KMS-11 (cell line): ENCODE data around the gene GRAMD1A.
"Not testable (repeated sequence)": the region's sequence is repeated elsewhere in the genome, so short reads cannot be mapped to it uniquely, and the experiment has no call there.

ENCODE experiments used
- H2AFZ ChIP-seq: fragments of 200-600 bp; sonication (generic); 2 replicates; pipeline ENCODE4 v1.6.1; 2016; ENCODE audit warnings: antibody characterized with exemption, mixed run types, low read depth
- H3K27ac ChIP-seq: fragments of 200-600 bp; sonication (generic); 2 replicates; pipeline ENCODE4 v1.6.1; 2016; ENCODE audit warnings: mild to moderate bottlenecking, mixed run types
- H3K27me3 ChIP-seq: fragments of 200-600 bp; sonication (generic); 2 replicates; pipeline ENCODE4 v1.6.1; 2017; ENCODE audit warnings: mild to moderate bottlenecking, low read depth, mixed run types, moderate library complexity; ENCODE audit not compliant: insufficient read depth
- H3K36me3 ChIP-seq: fragments of 200-600 bp; sonication (generic); 2 replicates; pipeline ENCODE4 v1.6.1; 2017; ENCODE audit warnings: mild to moderate bottlenecking, mixed run types; ENCODE audit not compliant: insufficient read depth
- H3K4me1 ChIP-seq: fragments of 200-600 bp; sonication (generic); 2 replicates; pipeline ENCODE4 v1.6.1; 2016; ENCODE audit warnings: mild to moderate bottlenecking, low read depth, mixed run types; ENCODE audit not compliant: poor library complexity, severe bottlenecking
- H3K4me2 ChIP-seq: fragments of 200-600 bp; sonication (generic); 2 replicates; pipeline ENCODE4 v1.7.0; 2016; ENCODE audit warnings: mild to moderate bottlenecking, mixed run types
- H3K4me3 ChIP-seq: fragments of 200-600 bp; sonication (generic); IDR thresholded peaks from 2 replicates; pipeline ENCODE4 v1.6.1; 2017; ENCODE audit warnings: low read depth, low read length, mixed read lengths; ENCODE audit not compliant: insufficient read depth
- H3K79me2 ChIP-seq: fragments of 200-600 bp; sonication (generic); 2 replicates; pipeline ENCODE4 v1.6.1; 2016; ENCODE audit warnings: low read depth, mixed run types; ENCODE audit not compliant: insufficient read depth
- H3K9ac ChIP-seq: fragments of 200-600 bp; sonication (generic); 2 replicates; pipeline ENCODE4 v1.6.1; 2016; ENCODE audit warnings: mild to moderate bottlenecking, mixed run types
- H4K20me1 ChIP-seq: fragments of 200-600 bp; sonication (generic); 2 replicates; pipeline ENCODE4 v1.6.1; 2016; ENCODE audit warnings: mild to moderate bottlenecking, mixed run types; ENCODE audit not compliant: insufficient read depth
- CTCF ChIP-seq: fragments of 200-600 bp; sonication (generic); conservative IDR thresholded peaks from 2 replicates; pipeline ENCODE4 v1.6.1; 2017; ENCODE audit warnings: low read depth, mild to moderate bottlenecking, antibody characterized with exemption, low read length, moderate library complexity, mixed read lengths

GRAMD1A gene

DNA sequence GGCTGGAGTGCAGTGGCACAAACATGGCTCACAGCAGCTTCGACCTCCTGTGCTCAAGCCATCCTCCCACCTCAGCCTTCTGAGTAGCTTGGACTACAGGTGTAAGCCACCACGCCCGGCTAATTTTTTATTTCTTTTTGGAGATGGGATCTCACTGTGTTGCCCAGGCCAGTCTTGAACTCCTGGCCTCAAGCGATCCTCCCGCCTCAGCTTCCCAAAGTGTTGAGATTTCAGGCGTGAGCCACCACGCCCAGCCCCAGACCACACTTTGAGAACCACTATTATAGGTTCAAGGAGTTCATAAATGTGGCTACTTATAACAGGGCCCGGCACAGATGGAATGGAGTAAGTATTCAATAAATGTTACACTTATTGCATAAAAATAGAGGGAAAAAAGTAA, 26.9 kb downstream of the GRAMD1A start:
- Histone ChIP-seq H2AFZ (no peak overlapping the region), H3K4me1 (no peaks in the 10 kb centered on the region), H3K4me2 (no peak overlapping the region), H3K9ac (no peak overlapping the region), H3K36me3 (no peaks in the 10 kb centered on the region), H3K27me3 (peaks cover 5% of the 10 kb centered on the region; the same call in 1 of the 2 replicates), H3K27ac (no peak overlapping the region), H3K79me2 (no peaks in the 10 kb centered on the region), H3K4me3 (no peak overlapping the region), H4K20me1 (no peaks in the 10 kb centered on the region)
- no peak for TF ChIP-seq CTCF

DNA sequence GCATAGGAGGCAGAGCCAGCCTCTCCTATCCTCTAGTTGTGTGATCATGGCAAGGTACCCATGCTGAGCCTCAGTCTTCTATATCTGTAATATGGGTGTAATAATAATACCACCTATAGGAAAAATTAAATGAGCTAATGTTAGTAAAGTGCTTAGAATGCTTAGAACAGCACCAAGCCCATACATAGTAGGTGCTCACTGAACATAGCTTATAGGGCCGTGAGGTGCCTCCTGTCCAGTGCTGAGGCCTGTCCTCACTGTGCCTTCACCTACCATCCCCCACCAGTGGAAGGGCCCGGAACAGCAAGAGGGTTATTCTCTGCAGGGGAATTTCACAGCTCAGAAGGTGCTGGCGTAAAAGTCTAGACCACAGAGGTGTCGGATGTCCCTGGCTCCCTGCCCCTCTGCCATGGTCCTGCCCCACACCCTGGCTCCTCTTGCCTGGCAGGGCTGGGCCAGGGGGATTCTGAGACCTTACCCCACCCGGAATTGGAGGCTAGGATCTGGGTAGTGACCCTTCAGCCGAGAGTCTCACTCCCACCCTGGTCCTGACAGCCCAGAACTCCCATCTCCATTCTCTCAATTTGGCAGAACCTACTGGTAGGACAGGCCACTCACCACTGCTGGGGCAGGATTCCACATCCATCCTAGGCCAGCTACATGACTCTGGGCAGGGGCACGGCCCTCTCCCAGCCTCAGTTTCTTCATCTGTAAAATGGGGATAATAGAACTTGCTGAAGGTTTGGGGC, 27.9 kb downstream of the GRAMD1A start:
- no peaks in the 10 kb centered on the region for H3K36me3 ChIP-seq
- H3K79me2 ChIP-seq: no peaks in the 10 kb centered on the region
- no peak for TF ChIP-seq CTCF
- no peak overlapping the region for H3K27ac ChIP-seq
- H3K27me3 ChIP-seq: peaks cover 15% of the 10 kb centered on the region; the same call in 1 of the 2 replicates
- H3K4me2 ChIP-seq: no peak overlapping the region
- H3K4me3 ChIP-seq: no peak overlapping the region
- H3K4me1 ChIP-seq: no peaks in the 10 kb centered on the region
- no peak overlapping the region for H3K9ac ChIP-seq
- H4K20me1 ChIP-seq: no peaks in the 10 kb centered on the region
- no peak overlapping the region for H2AFZ ChIP-seq

GRCh38 chr19:35028600-35028885, 28.4 kb downstream of the GRAMD1A start:
- H4K20me1 ChIP-seq, H2AFZ ChIP-seq, H3K9ac ChIP-seq, H3K4me2 ChIP-seq, H3K27ac ChIP-seq, H3K36me3 ChIP-seq, H3K4me3 ChIP-seq, H3K79me2 ChIP-seq, H3K4me1 ChIP-seq: not testable (repeated sequence)
- peaks cover 19% of the 10 kb centered on the region; the same call in 1 of the 2 replicates for H3K27me3 ChIP-seq

DNA sequence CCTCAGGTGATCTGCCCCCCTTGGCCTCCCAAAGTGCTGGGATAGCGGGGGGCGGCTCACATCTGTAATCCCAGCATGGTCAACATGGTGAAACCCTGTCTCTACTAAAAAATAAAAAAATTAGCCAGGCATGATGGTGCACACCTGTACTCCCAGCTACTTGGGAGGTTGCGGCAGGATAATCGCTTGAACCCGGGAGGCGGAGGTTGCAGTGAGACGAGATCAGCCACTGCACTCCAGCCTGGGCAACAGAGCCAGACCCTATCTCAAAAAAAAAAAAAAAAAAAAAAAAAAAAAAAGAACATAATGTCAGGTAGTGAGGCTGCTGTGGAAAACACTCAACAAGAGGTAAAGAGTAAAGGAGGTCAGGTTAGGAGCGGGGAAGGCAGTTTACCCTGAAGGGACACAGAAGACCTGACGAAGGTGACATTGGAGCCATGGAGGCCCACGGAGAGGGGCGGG, 29.2 kb downstream of the GRAMD1A start:
- not testable (repeated sequence) for H3K4me2 ChIP-seq, H2AFZ ChIP-seq, H4K20me1 ChIP-seq, H3K27ac ChIP-seq, H3K36me3 ChIP-seq, H3K4me1 ChIP-seq, H3K9ac ChIP-seq, H3K79me2 ChIP-seq, H3K4me3 ChIP-seq
- peaks cover 24% of the 10 kb centered on the region; the same call in 1 of the 2 replicates for H3K27me3 ChIP-seq

DNA sequence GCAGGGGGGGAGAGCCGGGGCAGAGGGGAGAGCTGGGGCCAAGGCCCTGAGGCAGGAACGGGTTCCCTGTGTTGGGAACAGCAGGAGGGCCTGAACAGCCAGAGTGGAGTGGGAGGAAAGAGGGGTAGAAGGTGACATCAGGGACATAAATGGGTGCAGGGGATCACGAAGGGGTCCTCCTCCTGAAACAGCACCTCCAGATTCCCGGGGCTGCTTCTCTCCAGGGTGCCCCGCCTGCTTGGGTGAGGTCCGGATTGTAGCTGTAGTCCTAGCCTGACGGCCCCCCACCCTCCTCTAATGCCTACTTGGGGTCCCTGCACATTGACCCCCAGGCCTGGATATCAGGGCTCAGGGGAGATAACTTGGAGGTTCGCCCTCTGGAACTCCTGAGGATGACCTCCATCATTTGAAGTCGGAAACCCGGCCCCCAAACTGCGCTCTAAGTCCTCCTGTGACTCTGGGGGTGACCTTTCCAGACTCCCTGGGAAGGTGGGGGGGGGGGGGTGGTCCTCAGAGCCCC, 29.7 kb downstream of the GRAMD1A start:
- H3K4me1 ChIP-seq: no peaks in the 10 kb centered on the region
- no peak for TF ChIP-seq CTCF
- H3K4me3 ChIP-seq: no peak overlapping the region
- H3K4me2 ChIP-seq: no peak overlapping the region
- H3K27me3 ChIP-seq: peaks cover 28% of the 10 kb centered on the region; the same call in 1 of the 2 replicates
- no peaks in the 10 kb centered on the region for H3K79me2 ChIP-seq
- H2AFZ ChIP-seq: no peak overlapping the region
- no peak overlapping the region for H3K9ac ChIP-seq
- no peak overlapping the region for H3K27ac ChIP-seq
- H3K36me3 ChIP-seq: no peaks in the 10 kb centered on the region
- H4K20me1 ChIP-seq: no peaks in the 10 kb centered on the region
